ENCODE data around the gene GPR45. TPM values are rescaled to one million over a fixed set of nuclear protein-coding genes. Genes with fewer than 3 reads are reported as not detected.

Gene GPR45
- total RNA-seq, 4 donors from 2014 or later = not detected

DNA sequence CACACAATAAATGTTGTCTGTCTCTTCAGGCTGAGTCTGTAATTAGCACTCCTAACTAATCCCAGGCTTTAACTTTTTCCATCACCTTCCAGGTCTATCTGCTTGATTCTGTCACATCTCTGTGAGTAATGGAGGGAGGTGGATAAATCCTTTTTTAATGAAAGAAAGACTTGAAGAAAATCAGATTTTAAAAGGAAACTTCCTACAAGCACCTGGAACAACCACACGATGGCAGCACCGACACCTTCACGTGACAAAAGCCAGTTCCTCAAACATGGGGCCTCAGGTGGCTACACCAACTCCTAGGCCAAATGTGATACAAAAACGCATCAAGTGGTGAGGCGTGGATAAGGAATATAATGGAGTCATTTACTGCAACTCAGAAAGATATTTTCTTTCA lies 46.1 kb downstream of the GPR45 start:
- intact Hi-C loops (cut with DNase I) = no loop called here
- Histone ChIP-seq H3K4me1 (no peaks in the 10 kb centered on the region), H3K27me3 (no peaks in the 10 kb centered on the region), H3K4me3 (no peak overlapping the region), H3K36me3 (peaks cover 0 to 98% (median 9%) of the 10 kb centered on the region in 3 donors), H3K9me3 (no peaks in the 10 kb centered on the region), H3K27ac (no peak overlapping the region)
- no peak for DNase-seq
- TF ChIP-seq, protein P1, sequence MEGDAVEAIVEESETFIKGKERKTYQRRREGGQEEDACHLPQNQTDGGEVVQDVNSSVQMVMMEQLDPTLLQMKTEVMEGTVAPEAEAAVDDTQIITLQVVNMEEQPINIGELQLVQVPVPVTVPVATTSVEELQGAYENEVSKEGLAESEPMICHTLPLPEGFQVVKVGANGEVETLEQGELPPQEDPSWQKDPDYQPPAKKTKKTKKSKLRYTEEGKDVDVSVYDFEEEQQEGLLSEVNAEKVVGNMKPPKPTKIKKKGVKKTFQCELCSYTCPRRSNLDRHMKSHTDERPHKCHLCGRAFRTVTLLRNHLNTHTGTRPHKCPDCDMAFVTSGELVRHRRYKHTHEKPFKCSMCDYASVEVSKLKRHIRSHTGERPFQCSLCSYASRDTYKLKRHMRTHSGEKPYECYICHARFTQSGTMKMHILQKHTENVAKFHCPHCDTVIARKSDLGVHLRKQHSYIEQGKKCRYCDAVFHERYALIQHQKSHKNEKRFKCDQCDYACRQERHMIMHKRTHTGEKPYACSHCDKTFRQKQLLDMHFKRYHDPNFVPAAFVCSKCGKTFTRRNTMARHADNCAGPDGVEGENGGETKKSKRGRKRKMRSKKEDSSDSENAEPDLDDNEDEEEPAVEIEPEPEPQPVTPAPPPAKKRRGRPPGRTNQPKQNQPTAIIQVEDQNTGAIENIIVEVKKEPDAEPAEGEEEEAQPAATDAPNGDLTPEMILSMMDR (IDR thresholded peaks at IDR 0.05) = peak in 4 of 6 experiments; percentile 30 to 54 (median 42)
- no peak for TF ChIP-seq POLR2A (IDR thresholded peaks at IDR 0.05)
- WGBS, 2 donors = 51 to 52% methylated on average over 5 of the region's 5 CpGs

DNA sequence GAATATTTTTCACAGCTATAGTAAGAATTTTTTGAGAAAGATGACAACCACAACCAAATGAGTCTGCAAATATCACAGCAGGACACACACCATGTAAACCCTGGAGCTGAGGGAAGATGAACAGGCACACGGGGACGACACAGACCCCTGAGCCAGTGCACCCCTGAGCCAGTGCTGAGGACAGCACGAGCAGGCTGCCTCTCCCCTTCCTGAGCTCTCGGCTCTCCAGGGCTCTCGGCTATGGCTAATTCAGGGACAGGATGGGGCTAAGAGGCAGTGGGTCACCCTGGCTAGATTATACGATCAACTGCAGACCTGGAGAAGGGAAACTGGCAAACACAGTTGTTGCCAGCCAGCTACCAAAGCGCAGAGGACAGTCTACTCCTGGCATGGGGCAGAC lies 46.6 kb downstream of the GPR45 start:
- 89 to 100% methylated on average over 3 of the region's 7 CpGs for WGBS, 2 donors

DNA sequence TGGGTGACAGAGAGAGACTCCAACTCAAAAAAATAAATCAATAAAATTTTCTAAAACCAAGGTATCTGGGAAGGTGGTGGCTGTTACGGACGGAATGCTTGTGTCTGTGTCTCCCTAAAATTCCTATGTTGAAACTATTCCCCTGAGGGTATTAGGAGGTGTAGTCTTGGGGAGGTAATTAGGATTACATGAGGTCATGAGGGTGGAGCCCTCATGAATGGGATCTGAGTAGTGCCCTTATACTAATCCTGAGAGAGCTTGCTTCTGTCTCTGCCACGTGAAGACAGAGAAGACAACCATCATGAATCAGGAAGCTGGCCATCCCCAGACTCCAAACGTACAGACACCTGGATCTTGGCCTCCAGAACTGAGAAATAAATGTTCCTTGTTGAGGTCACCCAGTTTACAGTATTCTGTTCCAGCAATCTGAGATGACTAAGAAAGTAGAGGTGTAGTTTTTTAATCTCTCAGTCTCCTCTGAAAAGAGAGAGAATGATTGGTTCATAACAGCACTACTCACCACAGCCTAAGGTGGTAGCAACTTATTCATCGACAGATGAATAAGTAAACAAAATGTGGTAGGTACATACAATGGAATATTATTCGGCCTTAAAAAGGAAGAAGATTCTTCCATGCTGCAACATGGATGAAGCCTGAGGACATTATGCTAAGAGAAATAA lies 49.6 kb downstream of the GPR45 start:
- Histone ChIP-seq H3K9me3 (no peaks in the 10 kb centered on the region), H3K4me3 (no peak overlapping the region), H3K27ac (no peak overlapping the region), H3K4me1 (peaks cover 0 to 4% (median 0%) of the 10 kb centered on the region in 3 donors), H3K27me3 (no peaks in the 10 kb centered on the region), H3K36me3 (peaks cover 0 to 97% (median 0%) of the 10 kb centered on the region in 3 donors)
- 74 to 77% methylated on average over 6 of the region's 6 CpGs for WGBS, 2 donors
- TF ChIP-seq, protein P1 (IDR thresholded peaks at IDR 0.05) = no peak
- no peak for TF ChIP-seq POLR2A (IDR thresholded peaks at IDR 0.05)
- intact Hi-C loops (cut with DNase I) = no loop called here
- no peak for DNase-seq

More for the DNA sequence above, 46.6 kb downstream of the GPR45 start:
- intact Hi-C loops (cut with DNase I) = no loop called here
- H3K36me3 ChIP-seq = peaks cover 0 to 98% (median 9%) of the 10 kb centered on the region in 3 donors
- H3K4me1 ChIP-seq = no peaks in the 10 kb centered on the region
- TF ChIP-seq, protein P1 (IDR thresholded peaks at IDR 0.05) = no peak
- no peak for TF ChIP-seq POLR2A (IDR thresholded peaks at IDR 0.05)
- no peak overlapping the region for H3K27ac ChIP-seq
- no peak for DNase-seq
- H3K27me3 ChIP-seq = no peaks in the 10 kb centered on the region
- no peaks in the 10 kb centered on the region for H3K9me3 ChIP-seq
- no peak overlapping the region for H3K4me3 ChIP-seq

DNA sequence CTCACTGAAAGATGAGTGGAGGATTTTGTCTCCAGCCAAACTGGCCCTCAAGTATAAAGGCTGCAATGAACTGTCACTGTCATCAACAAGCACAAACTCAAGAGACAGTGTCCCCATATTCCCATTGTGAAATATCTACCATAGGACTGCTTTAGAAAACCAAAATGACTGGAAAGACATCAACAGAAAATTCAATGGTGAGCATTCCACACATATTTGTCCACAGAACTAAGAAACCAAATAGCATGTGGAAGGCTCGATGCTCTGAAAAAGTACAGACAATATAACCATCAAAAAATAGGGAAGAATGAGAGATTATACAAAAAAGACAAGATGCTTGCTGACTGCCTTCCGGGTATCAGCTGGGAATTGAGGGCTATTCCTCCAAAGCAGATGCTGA lies 50.4 kb downstream of the GPR45 start:
- Histone ChIP-seq H3K4me3 (no peak overlapping the region), H3K9me3 (no peaks in the 10 kb centered on the region), H3K36me3 (peaks cover 1 to 96% (median 2%) of the 10 kb centered on the region in 3 donors), H3K4me1 (peaks cover 0 to 4% (median 0%) of the 10 kb centered on the region in 3 donors), H3K27ac (no peak overlapping the region), H3K27me3 (no peaks in the 10 kb centered on the region)
- DNase-seq = no peak
- intact Hi-C loops (cut with DNase I) = no loop called here
- TF ChIP-seq, protein P1 (IDR thresholded peaks at IDR 0.05) = no peak
- TF ChIP-seq POLR2A (IDR thresholded peaks at IDR 0.05) = no peak
- 80 to 92% methylated on average over 2 of the region's 2 CpGs for WGBS, 2 donors

Other genes starting within 250 kb of the GPR45 start
- gene MRPS9, start 203.7 kb upstream of the GPR45 start, total RNA-seq = 10 to 100 TPM; 14.1 to 20.5 (median 18.8) TPM
- 10 to 100 TPM; 11.7 to 24.6 (median 15.6) TPM for gene TGFBRAP1, start 88.0 kb downstream of the GPR45 start, total RNA-seq
- 10 to 100 TPM in 3 of 4 donors, 1 to 10 TPM in 1; 9.3 to 19.8 (median 12.4) TPM for gene C2orf49, start 95.8 kb downstream of the GPR45 start, total RNA-seq
- gene FHL2, start 157.3 kb downstream of the GPR45 start, total RNA-seq = 10 to 100 TPM; 46.1 to 89.1 (median 54.7) TPM